ENCODE results near the gene SHLD1.

DNA sequence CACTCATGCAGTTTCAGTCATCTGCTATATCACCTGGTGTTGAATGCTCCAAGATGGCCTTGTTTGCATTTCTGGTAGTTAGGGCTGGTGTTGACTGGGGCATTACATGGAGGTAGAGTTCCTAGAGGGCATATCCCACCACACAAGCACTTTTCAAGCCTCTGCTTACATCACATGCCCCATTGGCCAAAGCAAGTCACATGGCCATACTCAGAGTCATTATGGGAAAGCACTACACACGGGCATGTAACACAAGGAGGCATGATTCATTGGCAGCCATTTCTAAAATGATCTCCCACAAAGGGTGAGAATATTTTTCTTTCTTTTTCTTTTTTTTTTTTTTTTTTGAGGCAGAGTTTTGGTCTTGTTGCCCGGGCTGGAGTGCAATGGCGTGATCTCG lies 126.9 kb downstream of the SHLD1 start:
- no peak for TF ChIP-seq CTCF (IDR thresholded peaks at IDR 0.05; ENCODE audit: poor library complexity)
- TF ChIP-seq EZH2 (IDR thresholded peaks at IDR 0.05; ENCODE audit: borderline replicate concordance): no peak
- TF ChIP-seq EZH2phosphoT487 (IDR thresholded peaks at IDR 0.05; ENCODE audit: low read depth, severe bottlenecking, unreplicated experiment): no peak
